Loucy (cell line): Measurements from ENCODE around the gene PCBD1.

Source experiments
- H2AFZ ChIP-seq: fragments of 200-600 bp; sonication (generic); 2 replicates; pipeline ENCODE4 v1.6.0; 2016; ENCODE audit warnings: antibody characterized with exemption, mild to moderate bottlenecking, low read length, moderate library complexity
- H3F3A ChIP-seq: fragments of 200-600 bp; 2 replicates; pipeline ENCODE4 v1.6.0; 2016; ENCODE audit warnings: antibody characterized with exemption, low read depth, mild to moderate bottlenecking
- H3K27me3 ChIP-seq: fragments of 200-600 bp; sonication (generic); 2 replicates; pipeline ENCODE4 v1.6.1; 2014; ENCODE audit warnings: low read length, mild to moderate bottlenecking; ENCODE audit not compliant: insufficient read depth, poor library complexity, severe bottlenecking
- H3K36me3 ChIP-seq: fragments of 200-600 bp; sonication (generic); 2 replicates; pipeline ENCODE4 v1.6.1; 2016; ENCODE audit warnings: low read length; ENCODE audit not compliant: insufficient read depth
- H3K4me1 ChIP-seq: fragments of 200-600 bp; sonication (generic); 2 replicates; pipeline ENCODE4 v1.5.1; 2014; ENCODE audit warnings: low read length, mild to moderate bottlenecking; ENCODE audit not compliant: insufficient read depth, poor library complexity, severe bottlenecking
- H3K4me2 ChIP-seq: fragments of 200-600 bp; sonication (generic); 2 replicates; pipeline ENCODE4 v1.6.0; 2014; ENCODE audit warnings: antibody characterized with exemption, low read length, low read depth, mild to moderate bottlenecking; ENCODE audit not compliant: poor library complexity, severe bottlenecking
- H3K4me3 ChIP-seq: fragments of 200-600 bp; sonication (generic); 2 replicates; pipeline ENCODE4 v1.5.1; 2014; ENCODE audit warnings: low read length, mild to moderate bottlenecking, mixed read lengths; ENCODE audit not compliant: poor library complexity, severe bottlenecking
- H3K79me2 ChIP-seq: fragments of 200-600 bp; sonication (generic); 2 replicates; pipeline ENCODE4 v1.6.1; 2014; ENCODE audit warnings: low read length; ENCODE audit not compliant: insufficient read depth
- H3K9ac ChIP-seq: fragments of 200-600 bp; sonication (generic); 2 replicates; pipeline ENCODE4 v1.6.0; 2014; ENCODE audit warnings: mild to moderate bottlenecking, low read depth, low read length, moderate library complexity; ENCODE audit not compliant: poor library complexity, severe bottlenecking
- H3K9me2 ChIP-seq: fragments of 200-600 bp; sonication (generic); replicated peaks from 2 replicates; pipeline ENCODE4 v1.6.1; 2016; ENCODE audit warnings: low read depth, low read length, mixed read lengths
- H3K9me3 ChIP-seq: fragments of 200-600 bp; sonication (generic); 2 replicates; pipeline ENCODE4 v1.6.1; 2014; ENCODE audit warnings: mild to moderate bottlenecking, antibody characterized with exemption, low read length, low read depth; ENCODE audit not compliant: insufficient read depth
- H4K20me1 ChIP-seq: fragments of 200-600 bp; sonication (generic); 2 replicates; pipeline ENCODE4 v1.6.0; 2014; ENCODE audit warnings: antibody characterized with exemption, low read length, mild to moderate bottlenecking; ENCODE audit not compliant: insufficient read depth, poor library complexity, severe bottlenecking
- EZH2phosphoT487 ChIP-seq: fragments of 200-600 bp; IDR thresholded peaks from 2 replicates; pipeline ENCODE4 v1.6.1; 2018; ENCODE audit warnings: antibody characterized with exemption, mild to moderate bottlenecking, moderate library complexity, borderline replicate concordance
- TF ChIP-seq, protein P1 (sequence below): fragments of 200-600 bp; sonication (generic); conservative IDR thresholded peaks from 2 replicates; pipeline ENCODE4 v1.5.1; 2014; ENCODE audit warnings: mild to moderate bottlenecking, antibody characterized with exemption, low read length

Gene PCBD1

DNA sequence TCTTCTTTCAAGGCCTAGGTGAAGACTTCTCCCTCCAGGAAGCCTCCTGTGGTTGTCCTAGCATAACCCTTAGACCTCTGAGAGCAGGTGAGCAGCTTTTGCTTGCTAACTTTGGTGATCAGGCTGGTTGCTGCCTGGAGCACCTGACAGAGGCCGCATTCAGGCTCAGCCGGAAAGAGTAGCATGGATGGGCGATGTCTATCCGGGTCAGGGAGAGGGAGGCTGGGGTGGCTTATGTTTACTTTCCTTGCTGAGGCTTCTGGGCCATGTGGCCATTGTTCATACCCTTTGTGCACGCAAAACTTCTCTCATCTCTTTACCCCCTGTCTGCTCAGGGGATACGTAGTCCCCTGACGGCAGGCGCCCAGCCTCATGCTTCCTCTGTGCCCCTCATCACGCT, 27.4 kb upstream of the PCBD1 start:
- Histone ChIP-seq H3K4me3 (no peak overlapping the region), H3K79me2 (no peaks in the 10 kb centered on the region), H4K20me1 (no peaks in the 10 kb centered on the region), H3K9me2 (no peaks in the 10 kb centered on the region), H3K36me3 (no peaks in the 10 kb centered on the region), H2AFZ (no peak overlapping the region), H3K9me3 (no peaks in the 10 kb centered on the region), H3K4me2 (no peak overlapping the region), H3K4me1 (no peaks in the 10 kb centered on the region), H3F3A (no peaks in the 10 kb centered on the region), H3K27me3 (no peaks in the 10 kb centered on the region), H3K9ac (no peak overlapping the region)
- TF ChIP-seq, protein P1, sequence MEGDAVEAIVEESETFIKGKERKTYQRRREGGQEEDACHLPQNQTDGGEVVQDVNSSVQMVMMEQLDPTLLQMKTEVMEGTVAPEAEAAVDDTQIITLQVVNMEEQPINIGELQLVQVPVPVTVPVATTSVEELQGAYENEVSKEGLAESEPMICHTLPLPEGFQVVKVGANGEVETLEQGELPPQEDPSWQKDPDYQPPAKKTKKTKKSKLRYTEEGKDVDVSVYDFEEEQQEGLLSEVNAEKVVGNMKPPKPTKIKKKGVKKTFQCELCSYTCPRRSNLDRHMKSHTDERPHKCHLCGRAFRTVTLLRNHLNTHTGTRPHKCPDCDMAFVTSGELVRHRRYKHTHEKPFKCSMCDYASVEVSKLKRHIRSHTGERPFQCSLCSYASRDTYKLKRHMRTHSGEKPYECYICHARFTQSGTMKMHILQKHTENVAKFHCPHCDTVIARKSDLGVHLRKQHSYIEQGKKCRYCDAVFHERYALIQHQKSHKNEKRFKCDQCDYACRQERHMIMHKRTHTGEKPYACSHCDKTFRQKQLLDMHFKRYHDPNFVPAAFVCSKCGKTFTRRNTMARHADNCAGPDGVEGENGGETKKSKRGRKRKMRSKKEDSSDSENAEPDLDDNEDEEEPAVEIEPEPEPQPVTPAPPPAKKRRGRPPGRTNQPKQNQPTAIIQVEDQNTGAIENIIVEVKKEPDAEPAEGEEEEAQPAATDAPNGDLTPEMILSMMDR = no peak
- TF ChIP-seq EZH2phosphoT487 = no peak

DNA sequence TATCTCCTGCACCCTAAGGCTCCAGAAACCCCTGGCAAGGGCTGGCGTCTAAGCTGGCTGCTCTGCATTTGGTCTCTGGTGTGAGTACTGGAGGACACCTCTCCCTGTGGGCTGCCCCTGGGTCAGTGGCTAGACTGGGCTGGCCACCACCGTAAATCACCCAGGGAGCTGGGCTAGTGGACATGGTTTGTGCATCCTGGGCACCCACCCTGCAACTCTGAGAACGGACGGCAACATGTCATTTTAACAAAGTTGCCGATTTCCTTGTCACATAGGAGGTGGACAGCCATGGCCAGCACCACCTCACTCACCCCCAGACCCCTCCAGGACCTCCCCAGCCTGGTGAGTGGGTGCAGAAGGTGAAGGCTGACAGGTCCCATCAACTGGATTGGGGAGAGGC, 26.8 kb upstream of the PCBD1 start:
- Histone ChIP-seq H3K79me2 (no peaks in the 10 kb centered on the region), H3K4me3 (no peak overlapping the region), H3K9me3 (no peaks in the 10 kb centered on the region), H3K4me1 (no peaks in the 10 kb centered on the region), H3K9me2 (no peaks in the 10 kb centered on the region), H4K20me1 (no peaks in the 10 kb centered on the region), H3F3A (no peaks in the 10 kb centered on the region), H3K4me2 (no peak overlapping the region), H2AFZ (no peak overlapping the region), H3K27me3 (no peaks in the 10 kb centered on the region), H3K9ac (no peak overlapping the region), H3K36me3 (no peaks in the 10 kb centered on the region)
- TF ChIP-seq EZH2phosphoT487 = no peak
- TF ChIP-seq, protein P1 = no peak

GRCh38 chr10:70914316-70914864, 26.0 kb upstream of the PCBD1 start:
- no peak for TF ChIP-seq EZH2phosphoT487
- TF ChIP-seq, protein P1 = no peak
- H4K20me1 ChIP-seq = no peaks in the 10 kb centered on the region

More at GRCh38 chr10:70914316-70914864, 26.0 kb upstream of the PCBD1 start:
- Histone ChIP-seq H3K27me3 (no peaks in the 10 kb centered on the region), H3K79me2 (no peaks in the 10 kb centered on the region), H3F3A (no peaks in the 10 kb centered on the region), H3K36me3 (no peaks in the 10 kb centered on the region), H3K4me2 (no peak overlapping the region), H3K4me3 (no peak overlapping the region), H3K9me2 (no peaks in the 10 kb centered on the region), H2AFZ (no peak overlapping the region), H3K9ac (no peak overlapping the region), H3K9me3 (no peaks in the 10 kb centered on the region), H3K4me1 (no peaks in the 10 kb centered on the region)
